ENCODE measurements around the gene BBOF1. TPM values are rescaled to one million over a fixed set of nuclear protein-coding genes. Genes with fewer than 3 reads are reported as not detected.

BBOF1 gene, protein sequence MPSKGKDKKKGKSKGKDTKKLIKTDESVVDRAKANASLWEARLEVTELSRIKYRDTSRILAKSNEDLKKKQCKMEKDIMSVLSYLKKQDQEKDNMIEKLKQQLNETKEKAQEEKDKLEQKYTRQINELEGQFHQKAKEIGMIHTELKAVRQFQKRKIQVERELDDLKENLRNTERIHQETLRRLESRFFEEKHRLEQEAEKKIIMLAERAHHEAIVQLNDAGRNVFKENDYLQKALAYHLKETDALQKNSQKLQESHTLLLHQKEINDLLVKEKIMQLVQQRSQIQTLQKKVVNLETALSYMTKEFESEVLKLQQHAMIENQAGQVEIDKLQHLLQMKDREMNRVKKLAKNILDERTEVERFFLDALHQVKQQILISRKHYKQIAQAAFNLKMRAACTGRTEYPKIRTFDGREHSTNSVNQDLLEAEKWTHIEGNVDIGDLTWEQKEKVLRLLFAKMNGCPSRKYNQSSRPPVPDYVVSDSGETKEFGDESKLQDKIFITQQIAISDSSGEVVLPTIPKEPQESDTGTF
- 4.0 and 4.4 TPM in 2 replicates for total RNA-seq

GRCh38 chr14:74018586-74019407 is at the start of gene BBOF1, which contains the start of gene ENTPD5:
BBOF1 (plus strand) TSS chr14:74019349; CDS start chr14:74019479, 130 bp downstream.
ENTPD5 (minus strand) TSS chr14:74019288; CDS start chr14:73988102, 31,186 bp downstream.

GRCh38 chr14:74084277-74085046 is 65.3 kb downstream of the BBOF1 start, which contains the start of the genes ALDH6A1 and LIN52:
ALDH6A1 (minus strand) TSS chr14:74084453; CDS start chr14:74084394, 59 bp downstream.
LIN52 (plus strand) TSS chr14:74084956; CDS start chr14:74084975, 19 bp downstream.

Other genes starting within 250 kb of the BBOF1 start
- gene PTGR2, start 167.5 kb upstream of the BBOF1 start, total RNA-seq: 6.0 and 11.2 TPM in 2 replicates
- gene ZNF410, start 132.5 kb upstream of the BBOF1 start, total RNA-seq: 101 and 103 TPM in 2 replicates
- gene FAM161B, start 69.3 kb upstream of the BBOF1 start, total RNA-seq: 3.4 and 4.0 TPM in 2 replicates
- 20.7 and 29.7 TPM in 2 replicates for gene COQ6, start 69.0 kb upstream of the BBOF1 start, total RNA-seq
- gene ENTPD5, start 61 bp upstream of the BBOF1 start, total RNA-seq: 11.1 and 12.4 TPM in 2 replicates
- gene ALDH6A1, start 65.1 kb downstream of the BBOF1 start, total RNA-seq: 18.9 and 33.5 TPM in 2 replicates
- 9.2 and 11.6 TPM in 2 replicates for gene LIN52, start 65.6 kb downstream of the BBOF1 start, total RNA-seq
- gene VSX2, start 220.1 kb downstream of the BBOF1 start, total RNA-seq: not detected in 2 replicates